Left lung (tissue), 10 donors: ENCODE measurements around the gene NEUROD2. TPM values are rescaled to one million over a fixed set of nuclear protein-coding genes. Genes with fewer than 3 reads are reported as not detected.
A peak's percentile ranks its signal among the peaks of the same experiment; 100 is the strongest.

Experiments used
- ATAC-seq: fragments of 200-7000 bp; cut with Tn5 transposase; one replicate; pipeline ENCODE4 v1.9.1; 2020; ENCODE audit warnings: moderate library complexity
- DNase-seq, 4 donors: peaks; one replicate each; pipeline ENCODE4 v3.0.0-alpha.2; 2013 to 2020
- H3K27ac ChIP-seq, 2 donors: fragments of 200-600 bp; sonication (generic) in 1 of 2; one replicate each; pipeline versions ENCODE4 v1.5.0 to v1.8.0; 2020 to 2021
- H3K27me3 ChIP-seq, 2 donors: fragments of 200-600 bp; sonication (generic) in 1 of 2; one replicate each; pipeline versions ENCODE4 v1.5.0 to v1.8.0; 2020 to 2021
- H3K36me3 ChIP-seq, 2 donors: fragments of 200-600 bp; sonication (generic) in 1 of 2; one replicate each; pipeline versions ENCODE4 v1.5.0 to v1.8.0; 2020 to 2021
- H3K4me1 ChIP-seq, 2 donors: fragments of 200-600 bp; one replicate each; pipeline ENCODE4 v1.8.0; 2021
- H3K4me3 ChIP-seq, 2 donors: fragments of 200-600 bp; sonication (generic) in 1 of 2; one replicate each; pipeline versions ENCODE4 v1.5.0 to v1.8.0; 2020 to 2021; ENCODE audit warnings: mild to moderate bottlenecking in 1 of 2
- H3K9me3 ChIP-seq, 2 donors: fragments of 200-600 bp; sonication (generic) in 1 of 2; one replicate each; pipeline versions ENCODE4 v1.5.0 to v1.8.0; 2020 to 2021
- CTCF ChIP-seq, 2 donors: fragments of 200-600 bp; sonication (generic) in 1 of 2; IDR thresholded peaks; one replicate each; pipeline versions ENCODE4 v1.5.0 to v1.8.0; 2021; ENCODE audit warnings: antibody characterized with exemption in 2 of 2
- intact Hi-C, 2 donors: fragments of 100-400 bp; cut with DNase I; formaldehyde crosslinking; loops; one replicate each; pipeline versions ENCODE4 v1.11.2 to v1.14.2; 2022
- polyA plus RNA-seq, 6 donors: library from polyadenylated mRNA; unstranded; fragments of 120-200 nt; gene quantifications; one replicate each; pipeline ENCODE4 v1.2.1, GENCODE V29; 2013; ENCODE audit not compliant: insufficient read length in 6 of 6
- total RNA-seq, 2 donors: library from RNA; stranded (reverse); fragmentation: NEBNext Ultra II Directional; extraction: Animal tissue kit (Norgen Biotek cat#: 25700); gene quantifications; one replicate each; pipeline ENCODE4 v1.2.1, GENCODE V29; 2021
- donor health status: DM: no; HTN: yes; CAD: no.
- donor health status: DM: no; HTN: no; CAD: no.

The NEUROD2 gene
- total and polyA plus RNA-seq, 8 donors = 0.03 to 0.11 (median 0.08) TPM; not detected in 2

DNA sequence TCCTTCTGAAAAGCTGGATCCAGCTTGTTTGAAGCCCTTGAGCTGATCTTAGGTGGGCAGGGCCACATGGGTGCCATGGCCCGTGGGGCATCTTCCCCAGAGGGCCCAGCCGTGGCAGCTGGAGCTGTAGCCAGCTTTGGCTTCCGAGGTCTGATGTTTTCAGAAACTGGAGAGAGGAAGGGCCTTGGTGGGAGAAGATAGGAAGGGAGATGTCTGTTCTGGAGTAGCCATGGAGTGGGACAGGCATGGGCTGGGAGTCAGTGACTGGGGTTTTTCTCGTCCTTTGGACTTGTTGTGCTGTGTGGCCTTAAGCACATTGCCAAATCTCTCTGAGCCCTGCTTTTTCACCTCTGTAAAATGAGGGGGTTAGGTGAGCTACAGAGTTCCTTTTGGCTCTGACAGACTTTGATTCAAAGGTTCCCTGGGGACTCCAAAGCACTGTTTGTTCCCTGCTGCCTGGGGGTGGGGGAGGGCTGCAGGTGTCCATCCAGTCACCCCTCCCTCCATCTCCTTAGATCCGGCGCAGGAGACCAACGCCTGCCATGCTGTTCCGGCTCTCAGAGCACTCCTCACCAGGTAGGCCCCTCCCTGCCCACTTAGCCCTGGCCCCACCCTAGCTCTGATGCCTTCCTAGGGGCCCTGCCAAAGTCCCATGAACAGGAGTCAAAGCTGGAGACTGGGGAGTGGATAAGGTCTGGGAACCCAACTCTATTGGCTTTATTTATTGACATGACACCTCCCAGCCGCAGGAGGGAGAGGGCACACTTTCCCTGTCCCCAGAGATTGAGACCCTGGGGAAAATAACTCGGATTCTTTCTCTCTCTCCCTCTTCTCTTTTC is 21.2 kb upstream of the NEUROD2 start:
- Histone ChIP-seq H3K27me3 (peaks cover 17 to 64% of the 10 kb centered on the region in 2 donors), H3K36me3 (no peaks in the 10 kb centered on the region), H3K4me1 (peaks cover 6 to 35% of the 10 kb centered on the region in 2 donors), H3K4me3 (no peak overlapping the region), H3K9me3 (no peaks in the 10 kb centered on the region), H3K27ac (peak overlapping the region; percentile 13 to 39)
- DNase-seq (peak in 1 of 4 donors; percentile 76), ATAC-seq (peak; percentile 76)
- intact Hi-C loops = no loop called here
- TF ChIP-seq CTCF (IDR thresholded peaks at IDR 0.05) = no peak

DNA sequence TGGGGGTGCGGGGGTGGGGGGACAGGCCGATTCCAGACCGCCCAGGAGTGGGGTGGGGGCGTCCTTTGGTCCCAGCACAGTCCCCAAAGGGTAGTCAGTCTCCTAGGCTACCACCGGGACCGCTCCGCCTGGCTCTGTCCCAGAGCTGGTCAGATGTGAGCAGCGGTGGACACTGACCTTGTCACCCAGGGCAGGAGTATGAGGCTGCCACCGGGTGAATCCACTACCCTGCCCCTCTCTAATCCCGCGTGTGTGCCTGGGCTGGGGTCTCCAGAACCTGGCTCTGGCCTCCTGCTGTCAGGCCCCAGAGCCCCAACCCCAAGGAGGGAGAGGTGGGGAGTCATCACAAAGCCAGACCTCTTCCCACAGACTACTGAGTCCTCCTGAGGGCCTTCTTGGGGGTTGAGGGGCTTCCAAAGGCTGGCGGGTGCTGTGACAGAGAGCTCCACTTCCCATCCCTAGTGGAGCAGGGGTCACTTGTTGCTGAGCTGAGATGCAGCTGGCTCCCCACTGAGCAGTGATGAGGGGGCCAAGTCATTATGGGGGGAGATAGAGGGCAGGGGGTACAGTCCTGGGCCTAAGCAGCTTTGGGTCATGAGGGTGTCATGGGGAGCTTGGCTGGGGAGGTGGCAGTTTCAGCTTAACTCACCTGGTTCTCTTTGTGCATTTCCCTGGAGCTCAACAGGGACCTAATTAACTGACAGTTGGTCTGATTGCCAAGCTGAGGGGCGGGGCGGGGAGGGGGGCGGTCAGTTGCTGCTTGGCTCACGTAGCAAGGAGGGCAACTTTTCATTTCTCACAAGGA is 20.2 kb upstream of the NEUROD2 start:
- H3K9me3 ChIP-seq = no peaks in the 10 kb centered on the region
- H3K4me3 ChIP-seq = peak overlapping the region in 1 of 2 donors; percentile 33
- no peaks in the 10 kb centered on the region for H3K36me3 ChIP-seq
- peaks cover 17 to 64% of the 10 kb centered on the region in 2 donors for H3K27me3 ChIP-seq
- no peak for TF ChIP-seq CTCF (IDR thresholded peaks at IDR 0.05)
- H3K27ac ChIP-seq = no peak overlapping the region
- intact Hi-C loops = no loop called here
- DNase-seq (no peak), ATAC-seq (no peak)
- peaks cover 6 to 43% of the 10 kb centered on the region in 2 donors for H3K4me1 ChIP-seq

DNA sequence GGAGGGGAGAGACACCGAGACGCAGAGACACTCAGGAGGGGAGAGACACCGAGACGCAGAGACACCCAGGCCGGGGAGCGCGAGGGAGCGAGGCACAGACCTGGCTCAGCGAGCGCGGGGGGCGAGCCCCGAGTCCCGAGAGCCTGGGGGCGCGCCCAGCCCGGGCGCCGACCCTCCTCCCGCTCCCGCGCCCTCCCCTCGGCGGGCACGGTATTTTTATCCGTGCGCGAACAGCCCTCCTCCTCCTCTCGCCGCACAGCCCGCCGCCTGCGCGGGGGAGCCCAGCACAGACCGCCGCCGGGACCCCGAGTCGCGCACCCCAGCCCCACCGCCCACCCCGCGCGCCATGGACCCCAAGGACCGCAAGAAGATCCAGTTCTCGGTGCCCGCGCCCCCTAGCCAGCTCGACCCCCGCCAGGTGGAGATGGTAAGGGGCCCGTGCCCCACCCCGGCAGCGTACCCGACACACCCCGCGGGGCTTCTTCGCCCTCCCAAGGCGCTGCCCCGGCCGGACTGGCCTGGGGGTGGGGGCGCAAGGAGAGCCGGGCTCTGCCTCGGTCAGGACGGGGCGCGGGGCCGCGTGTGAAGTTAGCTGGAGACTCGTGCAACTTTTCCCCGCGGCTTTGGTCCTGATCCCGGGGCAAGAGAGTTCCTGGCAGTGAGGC is 19.5 kb upstream of the NEUROD2 start:
- ATAC-seq (no peak), DNase-seq (no peak)
- TF ChIP-seq CTCF (IDR thresholded peaks at IDR 0.05) = no peak
- H3K27me3 ChIP-seq = peaks cover 17 to 62% of the 10 kb centered on the region in 2 donors
- H3K9me3 ChIP-seq = no peaks in the 10 kb centered on the region
- no peaks in the 10 kb centered on the region for H3K36me3 ChIP-seq
- peak overlapping the region; percentile 28 to 33 for H3K4me3 ChIP-seq
- H3K27ac ChIP-seq = no peak overlapping the region
- intact Hi-C loops = no loop called here
- peaks cover 6 to 47% of the 10 kb centered on the region in 2 donors for H3K4me1 ChIP-seq

- DNase-seq (peak in 1 of 4 donors; percentile 59), ATAC-seq (no peak)
- Histone ChIP-seq H3K9me3 (no peaks in the 10 kb centered on the region), H3K4me3 (peak within 1 kb of the TSS; percentile 28 to 33), H3K4me1 (peaks cover 6 to 46% of the 10 kb centered on the region in 2 donors), H3K27me3 (peaks cover 17 to 56% of the 10 kb centered on the region in 2 donors), H3K27ac (no peak within 1 kb of the TSS), H3K36me3 (no peaks in the 10 kb centered on the region)
- no peak for TF ChIP-seq CTCF (IDR thresholded peaks at IDR 0.05)
- intact Hi-C loops = no loop called here
These were observed 18.7 kb upstream of the NEUROD2 start, which contains the start of gene PPP1R1B for GRCh38 chr17:39626171-39627046. Gene PPP1R1B (plus strand): TSS chr17:39626952. CDS start chr17:39627393, 441 bp downstream.
